OCI-LY3 (cell line): Measurements from ENCODE around the gene ZNF202.

ENCODE experiments used
- CTCF ChIP-seq: fragments of 200-600, 300-600 bp; sonication (generic); IDR thresholded peaks from 2 replicates; pipeline ENCODE4 v1.5.1; 2014; ENCODE audit warnings: antibody characterized with exemption, low read length, low read depth
- EZH2phosphoT487 ChIP-seq: fragments of 200-600 bp; shearing (Covaris generic); IDR thresholded peaks from 2 replicates; pipeline ENCODE4 v1.6.1; 2018; ENCODE audit warnings: antibody characterized with exemption, mixed run types, low read depth

- TF ChIP-seq CTCF, result no peak
- no peak for TF ChIP-seq EZH2phosphoT487
Measured at GRCh38 chr11:123738374-123738773, 3.1 kb downstream of the ZNF202 start.
